GM12878 (cell line): ENCODE results near the gene WNT7A.

Source experiments
- POLR2AphosphoS2 ChIP-seq: IDR thresholded peaks from 2 replicates; pipeline ENCODE4 v1.6.1; 2011; ENCODE audit warnings: low read depth, mild to moderate bottlenecking, low read length, improper control_type of control experiment, moderate library complexity
- SPI1 ChIP-seq: IDR thresholded peaks from 2 replicates; pipeline ENCODE4 v1.6.1; 2011; ENCODE audit warnings: low read depth, mild to moderate bottlenecking, low read length, moderate library complexity, borderline replicate concordance; ENCODE audit not compliant: insufficient read depth
- TF ChIP-seq, protein P1 (sequence below): IDR thresholded peaks from 2 replicates; pipeline ENCODE4 v1.6.1; 2012; ENCODE audit warnings: improper control_type of control experiment, low read depth, low read length; ENCODE audit not compliant: insufficient replicate concordance

DNA sequence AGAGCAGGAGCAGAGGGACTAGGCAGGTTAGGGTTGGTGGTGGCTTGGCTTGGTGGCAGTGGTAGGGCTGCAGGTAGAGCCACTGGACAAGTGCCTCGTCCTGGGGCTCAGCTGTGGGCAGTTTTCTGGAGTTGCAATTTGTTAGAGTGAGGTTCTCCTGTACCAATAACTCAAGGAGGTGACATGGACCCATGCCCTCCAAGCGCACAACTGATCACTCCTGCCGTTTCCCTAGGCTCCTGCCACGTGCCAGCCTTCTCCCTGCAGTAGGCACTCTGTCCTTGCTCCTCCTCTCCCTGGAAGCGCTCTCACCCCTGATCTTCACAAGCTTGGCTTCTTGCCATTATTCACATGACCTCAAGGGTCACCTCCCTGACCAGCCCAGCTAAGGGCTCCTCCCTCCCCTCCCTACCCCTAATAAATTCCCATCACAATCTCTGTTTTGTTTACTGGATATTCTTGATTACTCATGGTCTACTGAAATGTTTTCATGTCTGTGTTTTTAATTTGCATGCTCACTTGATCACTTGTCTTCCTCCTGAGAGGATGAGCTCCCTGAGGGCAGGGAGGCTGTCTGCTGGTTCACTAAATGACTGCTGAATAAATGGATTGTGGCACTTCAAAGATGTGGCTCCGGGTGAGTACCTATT, 3.3 kb downstream of the WNT7A start:
- TF ChIP-seq, protein P1, sequence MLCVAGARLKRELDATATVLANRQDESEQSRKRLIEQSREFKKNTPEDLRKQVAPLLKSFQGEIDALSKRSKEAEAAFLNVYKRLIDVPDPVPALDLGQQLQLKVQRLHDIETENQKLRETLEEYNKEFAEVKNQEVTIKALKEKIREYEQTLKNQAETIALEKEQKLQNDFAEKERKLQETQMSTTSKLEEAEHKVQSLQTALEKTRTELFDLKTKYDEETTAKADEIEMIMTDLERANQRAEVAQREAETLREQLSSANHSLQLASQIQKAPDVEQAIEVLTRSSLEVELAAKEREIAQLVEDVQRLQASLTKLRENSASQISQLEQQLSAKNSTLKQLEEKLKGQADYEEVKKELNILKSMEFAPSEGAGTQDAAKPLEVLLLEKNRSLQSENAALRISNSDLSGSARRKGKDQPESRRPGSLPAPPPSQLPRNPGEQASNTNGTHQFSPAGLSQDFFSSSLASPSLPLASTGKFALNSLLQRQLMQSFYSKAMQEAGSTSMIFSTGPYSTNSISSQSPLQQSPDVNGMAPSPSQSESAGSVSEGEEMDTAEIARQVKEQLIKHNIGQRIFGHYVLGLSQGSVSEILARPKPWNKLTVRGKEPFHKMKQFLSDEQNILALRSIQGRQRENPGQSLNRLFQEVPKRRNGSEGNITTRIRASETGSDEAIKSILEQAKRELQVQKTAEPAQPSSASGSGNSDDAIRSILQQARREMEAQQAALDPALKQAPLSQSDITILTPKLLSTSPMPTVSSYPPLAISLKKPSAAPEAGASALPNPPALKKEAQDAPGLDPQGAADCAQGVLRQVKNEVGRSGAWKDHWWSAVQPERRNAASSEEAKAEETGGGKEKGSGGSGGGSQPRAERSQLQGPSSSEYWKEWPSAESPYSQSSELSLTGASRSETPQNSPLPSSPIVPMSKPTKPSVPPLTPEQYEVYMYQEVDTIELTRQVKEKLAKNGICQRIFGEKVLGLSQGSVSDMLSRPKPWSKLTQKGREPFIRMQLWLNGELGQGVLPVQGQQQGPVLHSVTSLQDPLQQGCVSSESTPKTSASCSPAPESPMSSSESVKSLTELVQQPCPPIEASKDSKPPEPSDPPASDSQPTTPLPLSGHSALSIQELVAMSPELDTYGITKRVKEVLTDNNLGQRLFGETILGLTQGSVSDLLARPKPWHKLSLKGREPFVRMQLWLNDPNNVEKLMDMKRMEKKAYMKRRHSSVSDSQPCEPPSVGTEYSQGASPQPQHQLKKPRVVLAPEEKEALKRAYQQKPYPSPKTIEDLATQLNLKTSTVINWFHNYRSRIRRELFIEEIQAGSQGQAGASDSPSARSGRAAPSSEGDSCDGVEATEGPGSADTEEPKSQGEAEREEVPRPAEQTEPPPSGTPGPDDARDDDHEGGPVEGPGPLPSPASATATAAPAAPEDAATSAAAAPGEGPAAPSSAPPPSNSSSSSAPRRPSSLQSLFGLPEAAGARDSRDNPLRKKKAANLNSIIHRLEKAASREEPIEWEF, result no peak
- TF ChIP-seq SPI1, result no peak
- no peak for TF ChIP-seq POLR2AphosphoS2
